A549 (cell line): Measurements from ENCODE around the gene UBASH3B. TPM values are rescaled to one million over a fixed set of nuclear protein-coding genes. Genes with fewer than 3 reads are reported as not detected.

Experiments
- ATAC-seq, 2 experiments: fragments of 200-7000 bp in 1 of 2; fragments of >200 bp in 1 of 2; cut with Nextera tagmentation in 1 of 2; cut with Tn5 transposase in 1 of 2; 3 replicates each; pipeline versions ENCODE4 v1.8.0 to v1.9.1; 2018 to 2020; ENCODE audit warnings: mild to moderate bottlenecking in 1 of 2, moderate library complexity in 1 of 2
- CTCF ChIA-PET: fragments of 300-600 bp; sonication (Branson Sonifier 250); formaldehyde crosslinking; extraction: SDS; loops from one replicate; lab custom pipeline; 2021; ENCODE audit warnings: antibody characterized with exemption, inconsistent platforms; lab: Yijun Ruan, JAX
- POLR2A ChIA-PET: fragments of 350-600 bp; formaldehyde crosslinking; extraction: SDS; loops from one replicate; lab custom pipeline; 2021; ENCODE audit warnings: antibody characterized with exemption, inconsistent platforms; lab: Yijun Ruan, JAX
- DNase-seq, 2 experiments: peaks; one replicate each; pipeline versions ENCODE4 v3.0.0 to v3.0.0-alpha.2; 2011 to 2016; ENCODE audit warnings: low read depth in 1 of 2, low spot score in 1 of 2
- FAIRE-seq: peaks from 2 replicates; lab custom pipeline; 2011; peaks lifted over from hg19 to GRCh38; lab: Jason Lieb, UNC
- H3K27ac ChIP-seq, 2 experiments: fragments of >200 bp; sonication (Bioruptor Twin); formaldehyde crosslinking; 3 replicates each; pipeline ENCODE4 v1.5.1; 2016 to 2017
- H3K4me1 ChIP-seq: fragments of >200 bp; sonication (Bioruptor Twin); formaldehyde crosslinking; 3 replicates; pipeline ENCODE4 v1.6.1; 2016
- H3K4me2 ChIP-seq: fragments of >200 bp; sonication (Bioruptor Twin); formaldehyde crosslinking; 3 replicates; pipeline ENCODE4 v1.6.1; 2016
- H3K4me3 ChIP-seq: fragments of >200 bp; sonication (Bioruptor Twin); formaldehyde crosslinking; 3 replicates; pipeline ENCODE4 v1.5.1; 2016
- H3K9me3 ChIP-seq: fragments of >200 bp; sonication (Bioruptor Twin); formaldehyde crosslinking; 3 replicates; pipeline ENCODE4 v1.6.1; 2016
- ATOH8 ChIP-seq: fragments of 250-450 bp; sonication (Bioruptor Pico); IDR thresholded peaks from 2 replicates; pipeline ENCODE4 v1.5.0; 2020; ENCODE audit warnings: low read depth, mild to moderate bottlenecking, moderate library complexity
- CHD4 ChIP-seq: fragments of 200-600 bp; sonication (generic); IDR thresholded peaks from 2 replicates; pipeline ENCODE4 v1.6.1; 2016; ENCODE audit warnings: antibody characterized with exemption, mild to moderate bottlenecking, borderline replicate concordance
- CTCF ChIP-seq: fragments of >200 bp; sonication (Bioruptor Twin); formaldehyde crosslinking; IDR thresholded peaks from 3 replicates; pipeline ENCODE4 v1.5.1; 2016
- E2F6 ChIP-seq: IDR thresholded peaks from 2 replicates; pipeline ENCODE4 v1.6.1; 2012; ENCODE audit warnings: low read depth, borderline replicate concordance
- EHF ChIP-seq: fragments of 250-450 bp; sonication (Bioruptor Pico); IDR thresholded peaks from 2 replicates; pipeline ENCODE4 v1.5.0; 2020; ENCODE audit warnings: mild to moderate bottlenecking
- ELK1 ChIP-seq: fragments of 150-350 bp; IDR thresholded peaks from 2 replicates; pipeline ENCODE4 v1.6.1; 2014; ENCODE audit warnings: low read depth, mild to moderate bottlenecking, low read length
- FOSB ChIP-seq: fragments of 250-450 bp; sonication (Bioruptor Pico); IDR thresholded peaks from 2 replicates; pipeline ENCODE4 v1.5.0; 2020; ENCODE audit warnings: mild to moderate bottlenecking, moderate library complexity
- FOSL2 ChIP-seq, 2 experiments: fragments of 450-650 bp in 1 of 2; fragments of >200 bp in 1 of 2; sonication (Bioruptor Twin) in 1 of 2; formaldehyde crosslinking; IDR thresholded peaks; 2 replicates each; pipeline versions ENCODE4 v1.5.0 to v1.6.1; 2016 to 2020; ENCODE audit warnings: mild to moderate bottlenecking in 1 of 2, moderate library complexity in 1 of 2
- GATA3 ChIP-seq: IDR thresholded peaks from 2 replicates; pipeline ENCODE4 v1.6.1; 2012; ENCODE audit warnings: borderline replicate concordance
- HOXB13 ChIP-seq: fragments of 250-450 bp; sonication (Bioruptor Pico); IDR thresholded peaks from 2 replicates; pipeline ENCODE4 v1.5.0; 2020; ENCODE audit warnings: low read depth, mild to moderate bottlenecking, moderate library complexity
- HOXB5 ChIP-seq: fragments of 250-450 bp; sonication (Bioruptor Pico); IDR thresholded peaks from 2 replicates; pipeline ENCODE4 v1.5.0; 2020; ENCODE audit warnings: mild to moderate bottlenecking, moderate library complexity
- JUNB ChIP-seq: fragments of >200 bp; sonication (Bioruptor Twin); formaldehyde crosslinking; IDR thresholded peaks from 2 replicates; pipeline ENCODE4 v1.6.1; 2016
- KDM5A ChIP-seq: fragments of 200-600 bp; sonication (generic); IDR thresholded peaks from 2 replicates; pipeline ENCODE4 v1.6.1; 2016; ENCODE audit warnings: antibody characterized with exemption, mild to moderate bottlenecking
- MAFK ChIP-seq: fragments of 450-650 bp; IDR thresholded peaks from 2 replicates; pipeline ENCODE4 v1.6.1; 2014; ENCODE audit not compliant: partially characterized antibody
- RAD21 ChIP-seq, 2 experiments: fragments of >200 bp in 1 of 2; sonication (Bioruptor Twin) in 1 of 2; formaldehyde crosslinking in 1 of 2; IDR thresholded peaks in 1 of 2; conservative IDR thresholded peaks in 1 of 2; 2 replicates in 1 of 2; 3 replicates in 1 of 2; pipeline ENCODE4 v1.6.1; 2012 to 2018; ENCODE audit warnings: inconsistent platforms in 1 of 2
- RFX5 ChIP-seq: fragments of 450-650 bp; IDR thresholded peaks from 2 replicates; pipeline ENCODE4 v1.7.1; 2014; ENCODE audit warnings: antibody characterized with exemption, mild to moderate bottlenecking, moderate library complexity
- RNF2 ChIP-seq: fragments of 200-600 bp; sonication (generic); IDR thresholded peaks from 2 replicates; pipeline ENCODE4 v1.6.1; 2016; ENCODE audit warnings: low read depth, mild to moderate bottlenecking, antibody characterized with exemption, moderate library complexity, borderline replicate concordance
- ZNF302 ChIP-seq: fragments of 250-450 bp; sonication (Bioruptor Pico); IDR thresholded peaks from 2 replicates; pipeline ENCODE4 v1.9.0; 2021; ENCODE audit warnings: inconsistent platforms, mild to moderate bottlenecking, moderate library complexity
- WGBS: methylation state at CpG from one replicate; pipeline ENCODE4 v1.1.6; 2017; ENCODE audit errors: missing lambda C conversion rate; 5-methylcytosine and 5-hydroxymethylcytosine counted together
- polyA plus RNA-seq, 4 experiments: library from polyadenylated mRNA; depleted of rRNA in 3 of 4; stranded (reverse); fragments of >200 nt; fragmentation: RNase III in 1 of 4; extraction: RNeasy Plus Mini Kit Qiagen cat#74134 plus additional on column Dnase treatment in 1 of 4; gene quantifications; 2 replicates in 3 of 4; 3 replicates in 1 of 4; pipeline ENCODE4 v1.2.3, GENCODE V29; 2011 to 2017

UBASH3B gene
- polyA plus RNA-seq, 2 of the 4 experiments (the other 2 are of a cell fraction), result 33.4 to 43.0 TPM

- TF ChIP-seq CTCF (peak; percentile 67), ATOH8 (CRISPR knock-in tag) (no peak), HOXB13 (no peak), E2F6 (no peak), HOXB5 (CRISPR knock-in tag) (no peak), KDM5A (no peak), RFX5 (no peak), RAD21 (conservative IDR thresholded peaks at IDR 0.05 in 1 of 2, IDR thresholded peaks at IDR 0.05 in 1 of 2) (peak; percentile 70 to 87), ZNF302 (no peak), FOSB (CRISPR knock-in tag) (no peak), ELK1 (no peak), EHF (CRISPR knock-in tag) (no peak), FOSL2 (IDR thresholded peaks at IDR 0.05) (no peak), FOSL2 (CRISPR knock-in tag; IDR thresholded peaks at IDR 0.05) (no peak), RNF2 (no peak)
Observed at GRCh38 chr11:122628810-122629555, 26.5 kb upstream of the UBASH3B start (continued).

- peaks cover 48% of the 10 kb centered on the region for H3K4me1 ChIP-seq
- ChIA-PET CTCF (interaction anchor here (0.6 to 11.5 kb wide), 38 partner anchors 9 to 389 kb away, joined by 3 to 212 read pairs (median 4); partner anchors contain the start of gene UBASH3B), POLR2A (interaction anchor here (0.9 kb wide), 1 partner anchor 24 kb away, joined by 4 read pairs; no protein-coding TSS in a partner anchor)
- no peak for ATAC-seq
- WGBS, result 41% methylated on average over 11 of the region's 11 CpGs
- H3K4me3 ChIP-seq, result no peak overlapping the region
- H3K4me2 ChIP-seq, result peak overlapping the region; percentile 49
- FAIRE-seq, result no peak
- no peaks in the 10 kb centered on the region for H3K9me3 ChIP-seq
- no peak for DNase-seq
- H3K27ac ChIP-seq, result peak overlapping the region; percentile 45 to 71
- TF ChIP-seq CHD4, result no peak
- peak; percentile 37 for TF ChIP-seq MAFK
- TF ChIP-seq FOSL2 (IDR thresholded peaks at IDR 0.05), result no peak
- TF ChIP-seq FOSL2 (CRISPR knock-in tag; IDR thresholded peaks at IDR 0.05), result no peak
- TF ChIP-seq GATA3, result no peak
- TF ChIP-seq JUNB, result no peak
- TF ChIP-seq, all 56 proteins: peak for 1
Observed at GRCh38 chr11:122632181-122632824, 23.2 kb upstream of the UBASH3B start.
